PC-9 (cell line): ENCODE results near the gene SLC6A3. TPM values are rescaled to one million over a fixed set of nuclear protein-coding genes. Genes with fewer than 3 reads are reported as not detected.

Source experiments
- BruUV-seq: library from RNA; stranded (reverse); fragments of 400-500 nt; replicated peaks from 2 replicates; lab custom pipeline; 2021; lab: Mats Ljungman, UMichigan
- CTCF ChIA-PET: fragments of 300-600 bp; sonication (Branson Sonifier 250); formaldehyde crosslinking; loops from one replicate; lab custom pipeline; 2022; ENCODE audit warnings: antibody characterized with exemption; lab: Charles Lee
- POLR2A ChIA-PET: fragments of 300-600 bp; sonication (Branson Sonifier 250); formaldehyde crosslinking; loops from one replicate; lab custom pipeline; 2022; ENCODE audit warnings: antibody characterized with exemption; ENCODE audit not compliant: unreplicated experiment; lab: Charles Lee
- DNase-seq, 2 experiments: peaks; one replicate each; pipeline versions ENCODE4 v3.0.0 to v3.0.0-alpha.2; 2015 to 2022; ENCODE audit warnings: mixed read lengths in 1 of 2
- H2AFZ ChIP-seq: fragments of 200-600 bp; sonication (generic); 2 replicates; pipeline ENCODE4 v1.8.1; 2017; ENCODE audit warnings: antibody characterized with exemption
- H3F3A ChIP-seq: fragments of 200-600 bp; sonication (generic); 2 replicates; pipeline ENCODE4 v1.8.1; 2017; ENCODE audit warnings: antibody characterized with exemption, mild to moderate bottlenecking, low read depth; ENCODE audit not compliant: insufficient read depth
- H3K27ac ChIP-seq: fragments of 200-600 bp; sonication (generic); 2 replicates; pipeline ENCODE4 v1.6.1; 2016; ENCODE audit warnings: mixed run types
- H3K27me3 ChIP-seq: fragments of 200-600 bp; sonication (generic); 2 replicates; pipeline ENCODE4 v1.6.1; 2016; ENCODE audit warnings: low read depth, mixed run types; ENCODE audit not compliant: insufficient read depth
- H3K36me3 ChIP-seq: fragments of 200-600 bp; sonication (generic); 2 replicates; pipeline ENCODE4 v1.6.1; 2016; ENCODE audit warnings: low read depth, mixed run types
- H3K4me1 ChIP-seq: fragments of 200-600 bp; sonication (generic); replicated peaks from 2 replicates; pipeline ENCODE4 v1.6.1; 2016; ENCODE audit warnings: mixed run types; ENCODE audit not compliant: insufficient read depth
- H3K4me2 ChIP-seq: fragments of 200-600 bp; sonication (generic); 2 replicates; pipeline ENCODE4 v1.6.1; 2017; ENCODE audit warnings: mixed run types
- H3K4me3 ChIP-seq: fragments of 200-600 bp; sonication (generic); 2 replicates; pipeline ENCODE4 v1.6.1; 2016; ENCODE audit warnings: mixed run types
- H3K79me2 ChIP-seq: fragments of 200-600 bp; sonication (generic); 2 replicates; pipeline ENCODE4 v1.6.1; 2017; ENCODE audit warnings: low read depth, mixed run types
- H3K9me2 ChIP-seq: fragments of 200-600 bp; sonication (generic); 2 replicates; pipeline ENCODE4 v1.8.1; 2017; ENCODE audit warnings: mild to moderate bottlenecking; ENCODE audit not compliant: insufficient read depth
- H3K9me3 ChIP-seq: fragments of 200-600 bp; sonication (generic); 2 replicates; pipeline ENCODE4 v1.8.1; 2016; ENCODE audit warnings: low read depth; ENCODE audit not compliant: insufficient read depth
- H4K20me1 ChIP-seq: fragments of 200-600 bp; sonication (generic); 2 replicates; pipeline ENCODE4 v1.8.1; 2017; ENCODE audit not compliant: insufficient read depth
- CTCF ChIP-seq: fragments of 200-600 bp; sonication (generic); conservative IDR thresholded peaks from 2 replicates; pipeline ENCODE4 v1.6.1; 2017; ENCODE audit warnings: mixed run types, antibody characterized with exemption, mild to moderate bottlenecking, moderate library complexity
- EZH2 ChIP-seq: fragments of 200-600 bp; sonication (generic); IDR thresholded peaks from 2 replicates; pipeline ENCODE4 v1.8.0; 2017; ENCODE audit warnings: antibody characterized with exemption, low read depth
- intact Hi-C: fragments of 100-400 bp; cut with micrococcal nuclease; formaldehyde crosslinking; loops from one replicate; pipeline ENCODE4 v1.10.0; 2022; ENCODE audit not compliant: unreplicated experiment
- total RNA-seq: library from RNA; stranded (reverse); gene quantifications from 2 replicates; pipeline ENCODE4 v1.2.3, GENCODE V29; 2021

SLC6A3 gene
- total RNA-seq, 1 experiment from 2014 or later, result not detected

- no peaks in the 10 kb centered on the region for H3K79me2 ChIP-seq
- no peaks in the 10 kb centered on the region; the same call in 1 of the 2 replicates for H3K9me3 ChIP-seq
- CTCF ChIA-PET, result no interaction called here
- POLR2A ChIA-PET, result no interaction called here
- no peaks in the 10 kb centered on the region for H3K36me3 ChIP-seq
- H4K20me1 ChIP-seq, result no peaks in the 10 kb centered on the region
- H3K27ac ChIP-seq, result no peak overlapping the region
- no peak for DNase-seq
- no peak overlapping the region for H3K4me3 ChIP-seq
- TF ChIP-seq CTCF (no peak), EZH2 (no peak)
- H3K27me3 ChIP-seq, result peaks cover 97% of the 10 kb centered on the region
- no peak overlapping the region for H3K4me2 ChIP-seq
- H3F3A ChIP-seq, result no peaks in the 10 kb centered on the region
- BruUV-seq, result no TSS peak
- no peaks in the 10 kb centered on the region for H3K9me2 ChIP-seq
- H2AFZ ChIP-seq, result no peak overlapping the region
- H3K4me1 ChIP-seq, result no peaks in the 10 kb centered on the region
- intact Hi-C loops, result loop anchor here (2.0 kb wide), 1 partner anchor 50 kb away; no protein-coding TSS in a partner anchor
These were observed 8.6 kb downstream of the SLC6A3 start for GRCh38 chr5:1436681-1437080.

- Histone ChIP-seq H3K4me1 (no peaks in the 10 kb centered on the region), H3K27me3 (peaks cover 97% of the 10 kb centered on the region), H3F3A (no peaks in the 10 kb centered on the region), H3K36me3 (no peaks in the 10 kb centered on the region), H2AFZ (no peak overlapping the region), H4K20me1 (no peaks in the 10 kb centered on the region), H3K4me2 (no peak overlapping the region), H3K27ac (no peak overlapping the region), H3K9me2 (no peaks in the 10 kb centered on the region), H3K9me3 (no peaks in the 10 kb centered on the region; the same call in 1 of the 2 replicates), H3K4me3 (no peak overlapping the region), H3K79me2 (no peaks in the 10 kb centered on the region)
- ChIA-PET POLR2A (no interaction called here), CTCF (no interaction called here)
- intact Hi-C loops, result loop anchor here (2.0 kb wide), 1 partner anchor 49 kb away; no protein-coding TSS in a partner anchor
- no peak for DNase-seq
- TF ChIP-seq EZH2, result no peak
- no peak for TF ChIP-seq CTCF
- BruUV-seq, result no TSS peak
These were observed 9.2 kb downstream of the SLC6A3 start for GRCh38 chr5:1436036-1436435.

- H3K4me2 ChIP-seq, result no peak overlapping the region
- ChIA-PET POLR2A (no interaction called here), CTCF (no interaction called here)
- no peaks in the 10 kb centered on the region for H3K9me2 ChIP-seq
- H4K20me1 ChIP-seq, result no peaks in the 10 kb centered on the region
- H3K79me2 ChIP-seq, result no peaks in the 10 kb centered on the region
- no peak for TF ChIP-seq EZH2
- TF ChIP-seq CTCF, result no peak
- intact Hi-C loops, result no loop called here
- H3K36me3 ChIP-seq, result no peaks in the 10 kb centered on the region
- BruUV-seq, result no TSS peak
- no peak overlapping the region for H3K27ac ChIP-seq
- no peaks in the 10 kb centered on the region for H3F3A ChIP-seq
- H3K9me3 ChIP-seq, result no peaks in the 10 kb centered on the region; the same call in 1 of the 2 replicates
- H3K27me3 ChIP-seq, result peaks cover 97% of the 10 kb centered on the region
- no peak overlapping the region for H2AFZ ChIP-seq
- H3K4me3 ChIP-seq, result no peak overlapping the region
- H3K4me1 ChIP-seq, result no peaks in the 10 kb centered on the region
- no peak for DNase-seq
These were observed 9.9 kb downstream of the SLC6A3 start for GRCh38 chr5:1435369-1435768.
